Tongue (tissue), 3 donors: ENCODE measurements around the gene ARMC3. TPM values are rescaled to one million over a fixed set of nuclear protein-coding genes. Genes with fewer than 3 reads are reported as not detected.
A peak's percentile ranks its signal among the peaks of the same experiment; 100 is the strongest.

Source experiments
- DNase-seq: peaks from one replicate; pipeline ENCODE4 v3.0.0-alpha.2; 2015
- small RNA-seq: library from RNA; depleted of rRNA; stranded (forward); fragments of <200 nt; gene quantifications from one replicate; pipeline ENCODE3, GENCODE V24; 2014; ENCODE audit warnings: low replicate concordance
- total RNA-seq: library from RNA; depleted of rRNA; stranded (reverse); fragments of >200 nt; gene quantifications from one replicate; pipeline ENCODE4 v1.2.3, GENCODE V29; 2014

ARMC3 gene
- total RNA-seq, 1 donor from 2014 or later: 0.51 TPM

DNA sequence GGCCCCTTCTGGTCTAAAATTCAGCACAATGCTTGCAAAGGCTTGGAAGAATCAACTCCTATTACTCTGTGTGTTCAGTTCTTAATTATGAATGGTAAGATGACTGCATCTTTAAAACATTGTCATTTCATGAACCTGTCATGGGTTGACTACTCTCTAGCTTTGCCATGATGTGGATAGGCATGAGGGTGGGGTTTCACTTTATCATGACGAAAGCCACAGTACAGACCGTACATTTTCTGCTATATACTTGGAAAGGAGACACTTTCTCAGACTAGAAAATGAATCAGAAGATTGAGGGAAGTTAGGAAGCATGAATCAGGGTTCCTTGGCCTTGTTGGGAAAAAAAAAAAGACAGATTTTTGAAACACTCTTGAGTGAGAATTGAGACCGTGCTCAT is 147.8 kb downstream of the ARMC3 start:
- DNase-seq: no peak

DNA sequence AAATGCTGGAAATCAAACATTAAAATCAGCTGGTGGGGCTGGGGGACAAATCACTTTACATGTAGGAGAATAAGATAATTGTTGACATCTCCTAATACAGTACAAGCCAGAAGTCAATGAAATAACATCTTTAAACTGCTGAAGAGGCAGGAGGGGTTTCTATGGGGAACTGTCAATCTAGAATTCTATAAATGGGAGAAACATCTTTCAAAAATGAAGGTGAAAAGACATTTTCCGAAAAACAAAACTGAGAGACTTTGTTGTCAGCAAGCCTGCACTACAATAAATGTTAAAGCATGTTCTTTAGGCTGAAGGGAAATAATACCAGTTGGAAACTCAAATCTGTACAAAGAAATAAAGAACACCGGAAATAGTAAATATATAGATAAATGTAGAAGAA is 150.3 kb downstream of the ARMC3 start:
- DNase-seq: no peak

DNA sequence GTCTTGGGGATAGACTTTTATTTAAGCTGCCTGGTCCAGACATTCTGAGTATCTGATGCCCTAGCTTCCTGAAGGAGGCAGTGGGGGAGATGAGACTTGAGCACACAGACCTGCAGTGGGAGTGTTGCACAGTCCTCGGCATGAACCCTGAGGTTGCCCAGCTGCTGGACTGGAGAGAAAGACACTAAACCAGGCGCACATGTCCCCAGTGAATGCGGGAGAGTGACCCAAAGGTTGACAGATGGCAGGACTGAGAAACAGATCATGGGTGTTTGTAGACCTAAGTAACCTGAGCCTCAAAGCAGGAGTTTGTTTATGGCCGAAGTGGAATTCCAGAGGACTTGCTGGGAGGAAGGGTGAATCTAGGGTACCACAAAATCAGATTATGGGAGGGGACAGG is 151.8 kb downstream of the ARMC3 start:
- DNase-seq: peak; percentile 20

DNA sequence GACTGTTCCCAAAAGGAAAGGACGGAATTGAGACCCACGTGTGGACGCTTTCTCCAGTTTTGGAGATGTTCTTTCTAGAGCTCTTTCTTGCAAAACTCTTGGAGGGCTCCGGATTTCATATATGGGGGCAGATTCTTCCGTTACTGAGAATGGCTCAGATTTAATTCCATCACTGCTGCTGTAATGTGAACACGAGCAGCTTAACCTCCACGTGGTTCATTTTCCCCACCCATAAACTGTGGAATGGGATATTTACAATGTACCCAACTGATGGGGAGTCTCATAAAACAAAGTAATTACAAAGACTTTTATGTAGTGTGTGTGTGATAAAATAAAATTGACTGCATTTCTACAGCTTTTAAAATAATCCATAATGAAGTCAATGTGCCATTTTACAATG is 152.4 kb downstream of the ARMC3 start:
- no peak for DNase-seq

DNA sequence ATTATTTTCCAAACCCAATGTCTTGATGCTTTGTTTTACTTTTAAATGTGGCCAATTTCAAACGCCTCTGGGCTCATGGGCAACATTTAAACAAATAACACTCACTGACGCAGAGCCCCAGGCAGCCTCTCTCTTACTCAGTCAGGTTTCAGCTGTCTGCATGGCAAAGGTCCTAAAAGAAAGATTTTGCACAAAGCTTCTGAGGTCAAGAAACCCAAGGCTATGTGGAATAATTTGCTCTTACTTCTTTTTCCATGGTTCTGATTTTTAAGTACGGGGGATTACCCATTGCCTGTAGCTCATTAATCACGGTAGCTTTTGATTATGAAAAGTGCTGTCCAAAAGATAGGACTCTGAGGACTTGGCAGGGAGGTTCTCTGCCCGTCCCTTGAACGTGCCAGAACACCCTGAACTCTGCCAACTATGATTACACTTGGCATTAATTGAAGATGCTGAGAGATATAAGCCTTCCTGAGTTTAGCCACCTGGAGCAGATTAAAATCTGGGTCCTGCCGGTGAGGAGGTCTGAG is 153.4 kb downstream of the ARMC3 start:
- peak; percentile 94 for DNase-seq

DNA sequence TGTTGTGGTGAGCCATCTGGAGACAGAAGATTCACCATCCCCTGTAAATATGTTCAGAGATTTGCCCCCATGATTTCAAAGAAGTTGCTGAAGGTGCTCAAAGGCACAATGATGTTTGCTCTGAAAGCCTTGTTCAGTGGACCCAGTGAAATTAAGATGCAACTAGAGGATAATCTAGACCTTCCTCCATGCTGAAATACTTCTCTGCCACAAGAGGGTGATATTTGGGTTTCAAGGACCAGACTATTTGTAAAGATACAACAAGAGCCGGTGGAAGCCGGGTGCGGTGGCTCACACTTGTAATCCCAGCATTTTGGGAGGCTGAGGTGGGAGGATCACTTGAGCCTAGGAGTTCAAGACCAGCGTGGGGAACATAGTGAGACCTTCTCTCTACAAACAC is 154.0 kb downstream of the ARMC3 start:
- DNase-seq: no peak

Small RNA genes within 50 kb of the gene (small RNA-seq; reads per million reads assigned to genes)
- gene RNA5SP304: not detected

Other genes starting within 250 kb of the ARMC3 start
- 19.8 TPM for gene PIP4K2A, start 213.5 kb upstream of the ARMC3 start, total RNA-seq
- gene MSRB2, start 167.5 kb downstream of the ARMC3 start, total RNA-seq: 20.4 TPM